Spinal cord (tissue), 10 donors: ENCODE measurements around the gene FAM25G. TPM values are rescaled to one million over a fixed set of nuclear protein-coding genes. Genes with fewer than 3 reads are reported as not detected.
"Not testable (repeated sequence)": the region's sequence is repeated elsewhere in the genome, so short reads cannot be mapped to it uniquely, and the experiment has no call there.

Experiments
- DNase-seq, 6 donors: peaks; one replicate each; pipeline versions ENCODE4 v3.0.0 to v3.0.0-alpha.2; 2013 to 2015; ENCODE audit warnings: low spot score in 6 of 6, low read depth in 4 of 6
- H3K27ac ChIP-seq: one replicate; pipeline ENCODE4 v1.5.1; 2013; ENCODE audit warnings: low read depth, low read length, control low read depth
- H3K27me3 ChIP-seq: one replicate; pipeline ENCODE4 v1.6.1; 2013; ENCODE audit warnings: low read length; ENCODE audit not compliant: control insufficient read depth, insufficient read depth
- H3K36me3 ChIP-seq: one replicate; pipeline ENCODE4 v1.6.1; 2013; ENCODE audit warnings: low read length; ENCODE audit not compliant: control insufficient read depth, insufficient read depth
- H3K4me1 ChIP-seq: one replicate; pipeline ENCODE4 v1.6.1; 2013; ENCODE audit warnings: low read length; ENCODE audit not compliant: control insufficient read depth, insufficient read depth
- H3K4me3 ChIP-seq: one replicate; pipeline ENCODE4 v1.5.1; 2013; ENCODE audit warnings: low read depth, low read length, control low read depth
- H3K9me3 ChIP-seq: one replicate; pipeline ENCODE4 v1.6.1; 2013; ENCODE audit warnings: low read length; ENCODE audit not compliant: control insufficient read depth, insufficient read depth
- WGBS: methylation state at CpG from one replicate; pipeline ENCODE4 v1.1.5; 2013; ENCODE audit warnings: missing lambda C conversion rate; ENCODE audit not compliant: insufficient coverage; 5-methylcytosine and 5-hydroxymethylcytosine counted together
- polyA plus RNA-seq, 2 donors: library from polyadenylated mRNA; unstranded; fragments of 120-200 nt; gene quantifications; one replicate each; pipeline ENCODE4 v1.2.1, GENCODE V29; 2013; ENCODE audit not compliant: insufficient read length in 2 of 2
- total RNA-seq, 2 donors: library from RNA; depleted of rRNA in 1 of 2; stranded (reverse); fragments of 120-200 nt in 1 of 2; fragments of >200 nt in 1 of 2; gene quantifications; one replicate each; pipeline versions ENCODE4 v1.2.3 to v1.2.4, GENCODE V29; 2013 to 2014
- donor health status: healthy.

The FAM25G gene
- total and polyA plus RNA-seq, 4 donors: not detected

DNA sequence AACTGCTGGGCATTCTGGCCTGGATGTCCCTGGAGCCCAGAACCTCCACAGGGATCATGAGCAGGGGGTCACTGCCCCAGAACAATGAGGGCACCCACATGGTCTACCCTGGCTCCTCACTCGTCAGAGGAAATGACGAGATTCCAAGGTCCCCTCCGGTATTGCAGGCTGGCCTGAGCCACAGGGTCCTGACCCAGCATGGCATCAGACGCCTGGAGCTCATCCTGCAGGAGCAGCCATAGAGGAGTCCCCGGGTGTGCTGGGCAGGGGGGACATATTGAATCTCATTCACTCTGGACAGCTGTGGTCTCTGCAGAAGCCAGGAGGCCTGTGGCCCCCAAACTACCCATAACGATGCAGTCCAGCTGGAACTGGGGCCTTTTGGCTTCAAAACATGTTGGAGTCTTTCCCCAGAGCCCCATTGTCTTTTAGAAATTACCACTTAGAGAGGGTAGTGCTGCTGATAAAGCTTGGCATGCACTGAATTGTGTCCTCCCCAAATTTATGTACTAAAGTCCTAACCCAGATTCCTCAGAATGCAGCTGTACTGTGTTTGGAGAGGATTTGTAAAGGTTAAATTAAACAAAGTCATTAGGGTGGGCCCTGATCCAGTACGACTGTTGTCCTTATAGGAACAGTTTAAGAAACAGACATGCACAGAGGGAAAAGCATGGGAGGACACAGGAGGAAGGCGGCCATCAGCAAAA is 35.3 kb downstream of the FAM25G start:
- Histone ChIP-seq H3K27me3 (no peaks in the 10 kb centered on the region), H3K4me3 (no peak overlapping the region), H3K36me3 (no peaks in the 10 kb centered on the region), H3K27ac (no peak overlapping the region), H3K9me3 (no peaks in the 10 kb centered on the region), H3K4me1 (peaks cover 22% of the 10 kb centered on the region)
- peak in 2 of 6 donors; percentile 17 to 63 for DNase-seq
- 47% methylated on average over 6 of the region's 8 CpGs for WGBS

DNA sequence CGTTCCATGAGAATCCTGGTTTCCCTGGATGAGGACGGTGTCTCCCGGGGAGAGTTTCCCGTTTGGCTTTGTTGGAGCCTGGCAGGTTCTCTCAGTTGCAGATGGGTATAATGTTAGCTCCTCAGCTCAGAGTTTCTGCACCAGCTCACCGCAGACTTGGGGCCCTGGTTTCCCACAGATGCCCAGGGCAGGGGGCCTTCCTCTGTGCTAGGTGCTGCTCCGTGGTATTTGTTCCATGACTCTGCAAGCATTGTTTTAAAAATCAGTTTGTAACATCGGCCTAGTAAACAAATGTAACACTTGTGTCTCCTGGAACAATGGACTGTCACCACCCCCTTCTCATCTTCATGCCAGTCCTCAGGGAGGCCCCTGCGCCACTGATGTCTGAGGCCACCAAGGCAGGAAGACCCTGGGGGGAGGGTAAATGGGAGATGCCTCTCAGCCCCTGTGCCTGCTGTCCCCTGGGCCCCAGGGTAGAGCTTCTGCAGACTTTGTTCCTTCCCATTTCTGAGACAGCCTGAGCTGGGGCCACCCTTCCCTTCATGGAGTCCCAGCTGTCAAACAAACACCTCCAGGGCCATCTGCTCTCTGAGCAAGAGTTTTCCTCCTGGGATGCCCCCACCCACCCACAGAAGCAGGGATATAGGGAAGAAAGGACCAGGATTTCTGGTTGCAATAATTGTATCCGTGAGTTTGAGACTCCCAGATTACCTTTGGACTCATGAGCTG is 36.0 kb downstream of the FAM25G start:
- WGBS: 61% methylated on average over 7 of the region's 9 CpGs
- H3K27me3 ChIP-seq, H3K36me3 ChIP-seq, H3K9me3 ChIP-seq, DNase-seq, H3K27ac ChIP-seq, H3K4me3 ChIP-seq: not testable (repeated sequence)
- H3K4me1 ChIP-seq: peaks cover 21% of the 10 kb centered on the region

DNA sequence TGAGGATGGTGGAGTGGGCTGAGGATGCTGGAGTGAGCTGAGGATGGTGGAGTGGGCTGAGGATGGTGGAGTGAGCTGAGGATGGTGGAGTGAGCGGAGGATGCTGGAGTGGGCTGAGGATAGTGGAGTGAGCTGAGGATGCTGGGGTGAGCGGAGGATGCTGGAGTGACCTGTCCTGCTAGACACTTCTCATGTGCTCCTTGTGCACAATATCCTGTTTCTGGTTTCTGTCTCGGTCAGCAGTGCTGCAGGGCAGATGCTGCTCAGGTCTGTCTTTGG is 36.8 kb downstream of the FAM25G start:
- peaks cover 24% of the 10 kb centered on the region for H3K4me1 ChIP-seq
- no peaks in the 10 kb centered on the region for H3K27me3 ChIP-seq
- H3K27ac ChIP-seq: no peak overlapping the region
- no peak for DNase-seq
- H3K9me3 ChIP-seq: no peaks in the 10 kb centered on the region
- 96% methylated on average over 2 of the region's 3 CpGs for WGBS
- no peak overlapping the region for H3K4me3 ChIP-seq
- H3K36me3 ChIP-seq: no peaks in the 10 kb centered on the region

DNA sequence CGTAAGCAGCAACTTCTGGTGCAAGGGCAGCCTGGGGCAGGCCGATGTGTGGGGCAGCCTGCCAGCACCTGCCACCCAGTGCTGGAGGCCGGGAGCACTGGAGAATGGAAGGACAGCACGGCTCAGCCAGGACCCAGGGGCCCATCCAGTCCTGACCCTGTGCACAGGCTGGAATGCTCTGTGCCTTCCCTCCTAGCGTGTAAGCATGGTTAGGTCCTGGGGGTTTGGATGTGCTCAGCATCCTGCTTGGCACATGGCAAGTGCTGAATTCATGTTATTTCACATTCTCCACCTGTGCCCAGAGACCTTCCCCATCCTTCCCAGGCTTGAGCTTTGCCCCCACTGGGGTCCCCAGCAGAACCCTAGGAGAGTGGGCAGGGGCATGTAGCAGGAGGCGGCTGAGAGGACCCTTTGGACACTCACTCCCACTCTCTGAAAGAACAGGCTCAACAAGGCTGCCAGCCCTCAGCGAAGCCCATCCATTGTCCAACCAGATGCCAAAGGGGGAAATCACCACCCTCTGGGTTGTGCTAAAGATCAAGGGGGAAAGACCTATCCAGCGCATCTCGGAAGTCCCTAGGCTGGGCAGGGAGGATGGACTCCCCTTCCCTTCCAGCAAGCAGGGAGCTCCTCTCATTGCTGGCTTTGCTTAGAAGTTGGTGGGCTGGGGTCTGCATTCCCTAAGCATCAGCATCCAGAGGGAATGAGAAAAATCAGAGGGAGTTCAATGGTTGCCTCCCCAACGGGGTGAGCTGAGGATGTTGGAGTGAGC is 37.3 kb downstream of the FAM25G start:
- no peaks in the 10 kb centered on the region for H3K9me3 ChIP-seq
- H3K4me3 ChIP-seq: no peak overlapping the region
- WGBS: 78% methylated on average over 8 of the region's 10 CpGs
- no peak overlapping the region for H3K27ac ChIP-seq
- H3K4me1 ChIP-seq: peaks cover 28% of the 10 kb centered on the region
- no peaks in the 10 kb centered on the region for H3K27me3 ChIP-seq
- no peaks in the 10 kb centered on the region for H3K36me3 ChIP-seq
- no peak for DNase-seq

DNA sequence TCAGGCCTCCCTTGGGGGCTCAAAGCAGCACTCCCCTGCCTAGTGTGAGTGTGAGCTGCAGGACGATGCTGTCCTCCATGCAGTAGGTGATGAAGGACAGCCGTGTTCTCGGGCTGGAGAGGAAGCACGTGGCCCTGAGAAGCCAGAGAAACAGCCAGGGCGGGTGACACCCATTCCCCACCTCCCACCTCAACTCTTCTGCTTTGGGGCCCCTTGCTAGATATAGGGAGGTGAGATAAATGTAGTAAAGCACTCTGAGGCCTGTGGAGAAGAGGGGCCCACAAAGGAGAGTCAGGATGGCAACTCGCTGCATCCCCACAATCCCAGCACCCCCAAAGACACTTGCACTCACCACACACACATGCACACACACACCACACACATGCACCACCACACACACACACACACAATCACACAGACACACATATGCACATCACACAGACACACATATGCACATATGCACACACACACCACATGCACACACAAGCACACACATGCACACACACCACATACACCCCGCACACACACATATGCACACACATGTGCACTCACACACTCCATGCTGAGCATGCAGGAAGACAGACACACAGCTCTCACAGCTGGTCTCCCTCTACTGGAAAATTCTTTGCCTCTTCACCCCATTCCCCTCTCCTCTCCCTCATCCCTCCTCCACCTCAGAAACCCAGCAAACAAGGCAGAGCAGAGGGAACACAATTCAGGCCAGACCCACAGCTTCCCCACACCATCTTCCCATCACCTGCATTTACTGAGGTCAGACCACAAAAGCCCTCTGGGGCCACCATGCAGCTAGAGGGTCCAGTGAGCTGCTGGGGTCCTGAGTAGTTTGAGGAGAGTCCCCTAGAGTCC is 38.1 kb downstream of the FAM25G start:
- Histone ChIP-seq H3K4me3 (no peak overlapping the region), H3K4me1 (peaks cover 28% of the 10 kb centered on the region), H3K27me3 (no peaks in the 10 kb centered on the region), H3K27ac (no peak overlapping the region), H3K36me3 (no peaks in the 10 kb centered on the region), H3K9me3 (no peaks in the 10 kb centered on the region)
- WGBS: 95% methylated on average over 2 of the region's 7 CpGs
- no peak for DNase-seq

DNA sequence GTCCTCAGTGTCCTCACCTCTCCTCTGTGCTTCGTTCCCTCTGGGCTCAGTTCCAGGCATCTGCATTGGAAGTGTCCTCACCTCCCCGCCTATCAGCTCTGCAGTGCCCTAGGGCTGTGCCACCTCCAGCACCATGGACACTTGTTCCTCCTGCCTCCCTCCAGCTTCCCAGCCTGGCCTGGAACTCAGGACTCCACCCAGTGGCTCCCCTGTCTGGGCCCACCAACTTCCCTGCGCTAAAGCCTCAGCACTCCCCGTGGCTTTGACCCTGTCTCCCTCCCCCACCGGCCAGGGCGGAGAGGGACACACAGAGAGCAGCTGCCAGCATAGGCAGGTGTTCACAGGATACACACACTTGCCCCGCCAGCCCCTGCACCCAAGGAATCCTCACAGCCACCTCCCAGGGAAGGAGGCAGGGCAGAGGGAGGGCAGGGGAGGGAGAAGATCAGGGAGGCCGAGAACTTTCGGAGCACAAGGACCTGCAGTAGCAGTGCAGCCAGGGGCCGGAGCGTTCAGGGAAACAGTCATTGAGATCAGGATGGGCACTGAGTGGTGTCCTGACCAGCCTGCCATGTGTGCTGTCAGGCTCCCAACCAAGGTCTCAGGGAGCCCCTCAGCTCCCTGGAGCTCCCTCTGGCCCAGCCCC is 38.9 kb downstream of the FAM25G start:
- Histone ChIP-seq H3K36me3 (no peaks in the 10 kb centered on the region), H3K27me3 (no peaks in the 10 kb centered on the region), H3K4me3 (no peak overlapping the region), H3K4me1 (peaks cover 28% of the 10 kb centered on the region), H3K27ac (no peak overlapping the region), H3K9me3 (no peaks in the 10 kb centered on the region)
- WGBS: 66% methylated on average over 8 of the region's 11 CpGs
- no peak for DNase-seq

DNA sequence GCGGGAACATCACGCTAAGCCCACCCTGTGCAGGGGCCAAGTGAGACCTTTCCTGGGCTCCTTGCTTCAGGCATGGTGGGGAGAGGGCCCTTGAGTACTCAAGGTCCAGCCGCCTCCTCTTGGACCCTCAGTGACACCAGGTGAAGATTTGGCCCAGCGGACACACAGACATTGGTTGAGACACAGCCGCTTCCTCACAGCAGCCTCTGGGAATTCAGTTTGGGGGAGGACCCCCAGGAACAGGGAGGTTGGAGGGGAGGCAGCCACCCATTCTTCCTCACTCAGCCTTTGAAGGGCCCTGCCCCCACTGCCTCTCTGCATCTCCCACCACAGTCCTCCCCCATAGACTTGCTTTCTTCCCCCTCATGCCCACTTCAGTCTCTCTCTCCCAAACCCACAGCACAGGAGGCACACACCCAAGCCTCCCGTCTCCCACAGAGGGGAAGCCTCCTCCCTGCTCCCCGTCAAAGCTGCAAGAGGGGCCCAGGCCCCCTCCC is 39.5 kb downstream of the FAM25G start:
- no peaks in the 10 kb centered on the region for H3K9me3 ChIP-seq
- H3K36me3 ChIP-seq: no peaks in the 10 kb centered on the region
- 82% methylated on average over 6 of the region's 7 CpGs for whole genome bisulfite sequencing
- DNase-seq: no peak
- H3K4me1 ChIP-seq: peaks cover 25% of the 10 kb centered on the region
- H3K27me3 ChIP-seq: no peaks in the 10 kb centered on the region
- no peak overlapping the region for H3K27ac ChIP-seq
- H3K4me3 ChIP-seq: no peak overlapping the region

DNA sequence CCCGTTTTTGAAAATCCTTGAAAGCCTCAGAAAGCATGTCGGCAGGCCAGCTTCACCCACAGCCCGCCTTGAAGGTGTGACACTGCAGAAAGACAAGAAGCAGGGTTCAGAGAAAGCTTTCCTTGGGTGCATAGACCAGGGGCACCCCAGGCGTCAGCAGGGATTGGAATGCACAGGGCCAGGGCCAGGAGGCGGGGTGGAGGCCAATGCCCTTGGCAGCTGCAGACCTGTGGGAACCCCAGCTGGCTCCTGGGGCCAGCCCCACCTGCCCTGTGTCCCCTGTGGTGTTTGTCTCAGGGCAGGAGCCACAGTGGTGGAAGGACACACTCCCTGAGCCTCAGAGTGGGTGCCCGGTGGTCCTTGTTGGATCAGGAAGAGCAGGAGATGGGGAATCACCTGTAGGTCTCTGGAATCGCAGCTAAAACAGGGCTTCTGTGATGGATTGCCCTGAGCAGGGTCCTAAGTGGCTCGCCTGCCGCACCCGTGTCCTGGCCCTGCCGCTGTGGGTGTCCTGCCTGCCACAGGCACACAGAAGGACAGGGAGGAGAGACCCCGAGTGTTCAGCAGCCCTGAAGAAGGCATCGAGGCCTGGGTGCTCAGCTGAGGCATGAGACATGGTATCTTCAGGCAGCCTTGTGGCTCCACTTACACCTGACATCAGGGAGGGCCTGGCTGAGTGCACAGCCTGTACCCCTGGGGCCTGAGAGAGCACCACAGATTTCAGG is 40.1 kb downstream of the FAM25G start:
- Histone ChIP-seq H3K9me3 (no peaks in the 10 kb centered on the region), H3K27ac (no peak overlapping the region), H3K36me3 (no peaks in the 10 kb centered on the region), H3K4me1 (peaks cover 20% of the 10 kb centered on the region), H3K4me3 (no peak overlapping the region), H3K27me3 (no peaks in the 10 kb centered on the region)
- no peak for DNase-seq
- 92% methylated on average over 13 of the region's 13 CpGs for WGBS
